Activated T-cell treated with anti-CD3 and anti-CD28 coated beads, Interleukin-2, amount 50 U/mL, for 4 hours (primary cell): ENCODE results near the gene TCAP. TPM values are rescaled to one million over a fixed set of nuclear protein-coding genes. Genes with fewer than 3 reads are reported as not detected.

Experiments used
- ATAC-seq, 2 donors: fragments of 200-7000 bp; cut with Tn5 transposase; one replicate each; pipeline ENCODE4 v1.10.0; 2021
- DNase-seq: peaks from one replicate; pipeline ENCODE4 v3.0.0-alpha.2; 2020
- H3K27me3 Mint-ChIP-seq: one replicate; pipeline ENCODE4 v1.8.0; 2021; ENCODE audit warnings: low read depth, mixed read lengths
- H3K36me3 Mint-ChIP-seq: one replicate; pipeline ENCODE4 v1.8.0; 2022; ENCODE audit warnings: mixed read lengths; ENCODE audit not compliant: insufficient read depth
- H3K4me1 Mint-ChIP-seq: one replicate; pipeline ENCODE4 v1.8.0; 2021; ENCODE audit warnings: low read depth, mixed read lengths
- H3K4me3 Mint-ChIP-seq: one replicate; pipeline ENCODE4 v1.8.0; 2021; ENCODE audit warnings: mild to moderate bottlenecking, moderate library complexity, mixed read lengths
- H3K9me3 Mint-ChIP-seq: one replicate; pipeline ENCODE4 v1.8.0; 2021; ENCODE audit warnings: mixed read lengths
- total RNA-seq, 3 donors: library from RNA; stranded (reverse); gene quantifications; one replicate each; pipeline ENCODE4 v1.2.1, GENCODE V29; 2021

Gene TCAP
- total RNA-seq, 3 donors from 2014 or later, result 0.73 to 1.4 (median 1.4) TPM

GRCh38 chr17:39626171-39627046, 38.7 kb upstream of the TCAP start, which contains the start of gene PPP1R1B:
Gene PPP1R1B (plus strand): TSS chr17:39626952. CDS start chr17:39627393, 441 bp downstream.
- peak; percentile 27 for DNase-seq
- no peaks in the 10 kb centered on the region for H3K36me3 Mint-ChIP-seq
- peaks cover 34% of the 10 kb centered on the region for H3K27me3 Mint-ChIP-seq
- H3K4me1 Mint-ChIP-seq, result peaks cover 25% of the 10 kb centered on the region
- no peaks in the 10 kb centered on the region for H3K9me3 Mint-ChIP-seq
- H3K4me3 Mint-ChIP-seq, result peak within 1 kb of the TSS; percentile 16
- ATAC-seq, result no peak

GRCh38 chr17:39627047-39627711, 38.0 kb upstream of the TCAP start:
- DNase-seq (no peak), ATAC-seq (no peak)
- H3K4me1 Mint-ChIP-seq, result peaks cover 20% of the 10 kb centered on the region
- H3K27me3 Mint-ChIP-seq, result peaks cover 34% of the 10 kb centered on the region
- no peaks in the 10 kb centered on the region for H3K36me3 Mint-ChIP-seq
- peak overlapping the region; percentile 16 for H3K4me3 Mint-ChIP-seq
- H3K9me3 Mint-ChIP-seq, result no peaks in the 10 kb centered on the region

- Mint-ChIP-seq H3K4me3 (no peak overlapping the region), H3K36me3 (no peaks in the 10 kb centered on the region), H3K9me3 (no peaks in the 10 kb centered on the region), H3K27me3 (peaks cover 34% of the 10 kb centered on the region), H3K4me1 (peaks cover 15% of the 10 kb centered on the region)
- ATAC-seq (no peak), DNase-seq (no peak)
Observed at GRCh38 chr17:39627712-39628516, 37.2 kb upstream of the TCAP start.

- DNase-seq (no peak), ATAC-seq (no peak)
- peaks cover 9% of the 10 kb centered on the region for H3K4me1 Mint-ChIP-seq
- no peaks in the 10 kb centered on the region for H3K9me3 Mint-ChIP-seq
- H3K36me3 Mint-ChIP-seq, result no peaks in the 10 kb centered on the region
- H3K27me3 Mint-ChIP-seq, result peaks cover 34% of the 10 kb centered on the region
- H3K4me3 Mint-ChIP-seq, result no peak overlapping the region
Observed at GRCh38 chr17:39628655-39629493, 36.3 kb upstream of the TCAP start.

- Mint-ChIP-seq H3K9me3 (no peaks in the 10 kb centered on the region), H3K4me1 (peaks cover 13% of the 10 kb centered on the region), H3K27me3 (peaks cover 34% of the 10 kb centered on the region), H3K4me3 (no peak overlapping the region), H3K36me3 (no peaks in the 10 kb centered on the region)
- DNase-seq (no peak), ATAC-seq (no peak)
Observed at GRCh38 chr17:39629494-39629880, 35.7 kb upstream of the TCAP start.

- Mint-ChIP-seq H3K36me3 (no peaks in the 10 kb centered on the region), H3K9me3 (no peaks in the 10 kb centered on the region), H3K4me1 (peaks cover 13% of the 10 kb centered on the region), H3K4me3 (no peak overlapping the region), H3K27me3 (peaks cover 34% of the 10 kb centered on the region)
- ATAC-seq (no peak), DNase-seq (no peak)
Observed at GRCh38 chr17:39629898-39630297, 35.3 kb upstream of the TCAP start.

GRCh38 chr17:39631403-39631802, 33.7 kb upstream of the TCAP start:
- ATAC-seq (no peak), DNase-seq (no peak)
- peaks cover 19% of the 10 kb centered on the region for H3K27me3 Mint-ChIP-seq
- no peaks in the 10 kb centered on the region for H3K9me3 Mint-ChIP-seq
- peaks cover 11% of the 10 kb centered on the region for H3K4me1 Mint-ChIP-seq
- H3K36me3 Mint-ChIP-seq, result no peaks in the 10 kb centered on the region
- H3K4me3 Mint-ChIP-seq, result no peak overlapping the region

GRCh38 chr17:39632153-39632941, 32.8 kb upstream of the TCAP start:
- ATAC-seq, result no peak
- peaks cover 10% of the 10 kb centered on the region for H3K4me1 Mint-ChIP-seq
- no peak for DNase-seq
- H3K36me3 Mint-ChIP-seq, result no peaks in the 10 kb centered on the region
- H3K4me3 Mint-ChIP-seq, result no peak overlapping the region
- H3K27me3 Mint-ChIP-seq, result peaks cover 15% of the 10 kb centered on the region
- no peaks in the 10 kb centered on the region for H3K9me3 Mint-ChIP-seq

GRCh38 chr17:39633570-39634183, 31.5 kb upstream of the TCAP start:
- Mint-ChIP-seq H3K4me3 (no peak overlapping the region), H3K36me3 (peaks cover 2% of the 10 kb centered on the region), H3K9me3 (no peaks in the 10 kb centered on the region), H3K4me1 (peaks cover 23% of the 10 kb centered on the region), H3K27me3 (peaks cover 5% of the 10 kb centered on the region)
- ATAC-seq (no peak), DNase-seq (no peak)

GRCh38 chr17:39634384-39634871, 30.7 kb upstream of the TCAP start:
- no peaks in the 10 kb centered on the region for H3K9me3 Mint-ChIP-seq
- H3K4me1 Mint-ChIP-seq, result peaks cover 30% of the 10 kb centered on the region
- DNase-seq (no peak), ATAC-seq (no peak)
- H3K27me3 Mint-ChIP-seq, result peaks cover 2% of the 10 kb centered on the region
- no peak overlapping the region for H3K4me3 Mint-ChIP-seq
- H3K36me3 Mint-ChIP-seq, result peaks cover 2% of the 10 kb centered on the region

- peak overlapping the region; percentile 96 for H3K4me3 Mint-ChIP-seq
- H3K27me3 Mint-ChIP-seq, result peaks cover 1% of the 10 kb centered on the region
- peaks cover 2% of the 10 kb centered on the region for H3K36me3 Mint-ChIP-seq
- no peak for DNase-seq
- H3K9me3 Mint-ChIP-seq, result no peaks in the 10 kb centered on the region
- no peak for ATAC-seq
- H3K4me1 Mint-ChIP-seq, result peaks cover 40% of the 10 kb centered on the region
Observed at GRCh38 chr17:39635614-39636176, 29.5 kb upstream of the TCAP start.

GRCh38 chr17:39636587-39636926, 28.6 kb upstream of the TCAP start:
- Mint-ChIP-seq H3K9me3 (no peaks in the 10 kb centered on the region), H3K27me3 (no peaks in the 10 kb centered on the region), H3K36me3 (peaks cover 2% of the 10 kb centered on the region), H3K4me1 (peaks cover 47% of the 10 kb centered on the region), H3K4me3 (peak overlapping the region; percentile 96)
- peak in 1 of 2 donors; percentile 1 for ATAC-seq
- no peak for DNase-seq
